D341Med (cell line): Measurements from ENCODE around the gene RELN.

Experiments
- DNase-seq: peaks from one replicate; pipeline ENCODE4 v3.0.0; 2012; ENCODE audit warnings: low spot score

The RELN gene

DNA sequence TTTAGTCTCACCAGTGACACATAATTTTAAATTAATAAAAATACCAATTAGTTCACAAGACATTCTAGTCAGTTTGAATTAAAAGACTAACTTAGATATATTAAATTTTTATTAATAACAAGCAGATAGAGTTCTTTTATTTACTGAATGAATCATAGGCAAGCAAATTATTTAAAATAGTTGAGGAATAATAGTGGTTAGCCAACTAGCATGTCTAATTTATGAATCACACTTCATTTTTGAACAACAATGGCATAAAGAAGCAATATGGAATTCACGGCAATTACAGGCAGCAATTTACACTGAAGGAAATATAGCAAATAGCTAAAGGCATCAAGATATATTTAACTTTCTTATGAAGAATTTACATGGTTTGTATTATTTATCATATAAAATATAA lies 356.5 kb downstream of the RELN start:
- no peak for DNase-seq

DNA sequence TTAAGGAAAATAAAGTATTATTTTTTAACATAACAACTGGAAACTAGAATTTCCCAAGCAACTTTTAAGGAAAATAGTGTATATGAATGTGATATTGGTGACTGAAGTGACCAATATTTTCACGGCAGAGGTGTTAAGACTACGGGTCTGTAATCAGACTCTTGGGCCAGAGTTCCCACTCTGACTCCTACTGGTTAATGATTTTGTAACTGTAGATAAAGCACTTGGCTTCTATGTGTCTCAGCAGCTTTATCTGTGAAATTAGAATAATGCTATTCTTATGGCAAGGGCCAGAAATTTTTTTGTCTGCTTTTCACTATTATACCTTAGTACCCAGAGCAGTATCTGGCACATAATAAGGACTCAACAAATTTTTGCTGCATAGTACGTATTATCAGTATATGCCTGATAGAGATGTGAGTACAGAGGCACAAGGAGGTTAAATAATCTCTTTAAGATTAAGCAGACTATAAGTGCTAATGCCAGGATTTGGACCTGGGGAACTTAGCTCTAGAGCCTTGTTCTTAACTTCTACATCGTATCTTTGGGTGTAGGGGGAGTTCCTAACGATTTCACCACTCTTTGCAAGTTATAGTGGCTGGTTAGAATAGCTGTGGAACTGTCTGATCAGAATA lies 357.3 kb downstream of the RELN start:
- DNase-seq: no peak

DNA sequence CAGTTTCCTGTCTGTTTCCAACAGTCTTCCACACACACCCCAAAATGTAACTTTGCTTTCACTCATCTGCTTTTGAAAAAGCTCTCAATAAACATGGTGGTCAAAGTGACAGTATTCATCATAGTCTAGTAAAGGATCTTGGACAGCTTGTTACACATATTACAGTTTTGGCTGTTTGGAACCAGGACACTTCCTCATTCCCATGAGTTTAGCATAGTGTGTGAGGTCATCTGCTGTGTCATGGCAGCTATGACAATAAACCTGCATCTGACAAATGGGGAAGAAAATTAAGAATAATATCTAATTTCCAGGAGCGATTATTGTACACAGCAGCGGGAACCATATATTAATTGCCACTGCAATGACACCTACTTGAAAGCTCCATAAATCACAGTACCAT lies 359.1 kb downstream of the RELN start:
- no peak for DNase-seq

DNA sequence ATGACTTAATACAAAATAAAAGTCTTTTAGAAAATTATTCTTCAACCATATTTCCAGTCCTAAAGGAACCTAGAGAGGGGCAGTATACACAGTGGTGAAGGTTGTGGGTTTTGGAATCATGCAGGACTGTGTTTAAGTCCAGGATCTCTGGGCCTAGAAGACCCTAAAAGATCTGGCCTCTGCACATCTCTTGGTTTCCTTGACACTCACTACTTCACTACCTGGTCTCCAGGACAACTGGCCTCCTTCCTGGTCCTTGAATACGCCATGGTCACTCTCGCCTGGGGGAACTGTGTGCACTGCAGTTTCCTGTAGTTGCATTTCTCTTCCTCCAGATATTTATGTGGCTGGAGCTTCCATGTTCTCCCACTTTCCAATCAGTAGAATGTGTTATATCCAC lies 360.7 kb downstream of the RELN start:
- DNase-seq: no peak

DNA sequence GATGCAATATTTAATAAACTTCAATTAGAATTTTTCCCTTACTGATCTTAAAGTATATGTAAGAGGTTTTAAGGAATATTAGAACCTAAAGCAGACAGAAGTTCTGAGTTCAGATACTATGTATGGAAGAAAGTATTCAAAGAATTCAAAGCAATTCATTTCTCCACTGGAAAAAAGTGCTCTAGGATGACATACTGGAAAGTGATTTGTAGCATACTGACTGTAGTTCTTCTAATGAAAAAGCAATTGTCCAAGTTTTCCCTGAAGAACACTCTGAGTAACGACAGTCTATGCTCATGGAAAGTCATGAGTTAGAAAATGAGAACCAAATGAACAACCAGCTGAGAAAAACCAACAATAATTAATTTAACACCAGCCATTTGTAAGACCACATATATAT lies 362.7 kb downstream of the RELN start:
- DNase-seq: no peak

DNA sequence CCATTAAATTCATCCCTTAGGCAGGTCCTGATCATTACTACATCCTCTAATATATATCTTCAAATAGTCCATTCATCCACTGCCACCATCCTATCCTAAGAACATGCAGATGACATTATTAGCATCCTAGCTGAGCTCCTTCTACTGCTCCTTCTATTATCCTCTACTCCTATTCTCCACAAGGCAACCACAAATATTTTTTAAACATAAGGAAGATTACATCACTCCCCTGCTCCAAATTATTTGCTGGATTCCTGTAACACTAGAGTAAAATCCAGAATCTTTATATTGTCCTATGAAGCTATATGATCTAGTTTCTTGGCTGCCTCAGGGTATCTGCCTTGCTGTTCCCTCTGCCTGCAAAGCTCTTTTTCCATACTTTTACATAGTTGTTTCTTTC lies 367.2 kb downstream of the RELN start:
- no peak for DNase-seq

DNA sequence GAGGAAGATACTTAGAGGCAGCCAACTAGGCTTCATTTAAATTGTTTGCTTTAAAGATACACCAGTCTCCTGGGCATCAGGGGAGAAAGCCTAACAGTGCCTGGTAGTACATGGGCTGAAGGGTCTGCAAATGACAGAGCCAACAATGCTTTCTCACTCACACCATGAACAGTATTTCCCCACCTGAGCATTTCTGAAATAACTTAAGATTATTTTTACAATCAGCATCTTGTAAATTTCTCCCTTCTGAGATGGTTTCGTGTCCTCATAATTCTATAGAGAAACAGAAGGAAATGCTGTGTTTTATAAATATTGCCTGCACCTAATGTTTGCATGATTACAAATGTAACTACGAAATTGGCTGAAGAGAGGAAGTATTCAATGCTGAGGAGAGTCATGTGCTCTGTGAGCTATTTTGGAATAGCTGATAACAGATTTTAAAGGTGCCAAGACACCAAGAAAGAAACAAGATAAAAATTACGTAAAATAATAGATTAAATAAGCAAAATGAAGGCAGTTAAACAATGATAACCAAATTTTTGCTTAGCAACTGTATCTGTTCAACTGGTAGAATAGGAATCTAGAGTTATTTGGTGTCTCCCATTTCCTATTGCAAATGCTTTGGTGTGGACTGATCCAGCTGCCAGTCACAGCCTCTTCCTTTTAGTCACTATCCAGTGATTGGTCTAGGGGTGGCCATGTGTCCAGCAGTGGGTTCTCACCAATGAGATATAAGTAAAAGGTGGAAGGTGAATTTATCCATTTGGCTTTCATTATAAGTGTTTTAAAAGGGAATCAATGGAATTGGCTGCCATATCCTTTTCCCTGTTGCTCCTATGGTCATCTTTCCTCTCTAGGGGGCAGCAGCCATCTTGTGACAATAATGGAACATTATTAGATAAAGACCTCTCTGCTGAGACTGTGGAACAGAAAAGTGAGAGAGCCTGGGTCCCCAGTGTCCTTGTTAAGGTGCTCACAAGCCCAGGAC lies 375.5 kb downstream of the RELN start:
- peak; percentile 40 for DNase-seq

- DNase-seq: no peak
Observed at GRCh38 chr7:103609778-103610177, 379.7 kb downstream of the RELN start.

DNA sequence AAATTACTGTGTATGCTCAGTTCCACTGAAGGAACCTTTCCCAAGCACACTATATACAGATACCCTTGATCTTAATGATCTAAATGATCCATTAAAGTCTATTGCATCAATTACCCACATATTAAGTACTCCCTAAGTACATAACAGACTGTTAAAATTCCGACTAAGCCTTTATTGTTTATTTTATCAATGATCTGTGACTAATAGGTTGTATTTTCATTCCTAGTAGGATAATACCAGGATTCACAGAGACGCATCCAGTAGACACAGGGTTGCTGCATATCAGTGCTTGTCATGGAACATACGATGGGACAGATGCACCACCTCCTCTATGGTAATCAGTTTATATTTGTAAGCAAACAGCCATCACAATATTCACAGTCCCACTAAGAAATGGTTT lies 383.8 kb downstream of the RELN start:
- DNase-seq: no peak

- no peak for DNase-seq
Observed at GRCh38 chr7:103598326-103598905, 391.0 kb downstream of the RELN start.

DNA sequence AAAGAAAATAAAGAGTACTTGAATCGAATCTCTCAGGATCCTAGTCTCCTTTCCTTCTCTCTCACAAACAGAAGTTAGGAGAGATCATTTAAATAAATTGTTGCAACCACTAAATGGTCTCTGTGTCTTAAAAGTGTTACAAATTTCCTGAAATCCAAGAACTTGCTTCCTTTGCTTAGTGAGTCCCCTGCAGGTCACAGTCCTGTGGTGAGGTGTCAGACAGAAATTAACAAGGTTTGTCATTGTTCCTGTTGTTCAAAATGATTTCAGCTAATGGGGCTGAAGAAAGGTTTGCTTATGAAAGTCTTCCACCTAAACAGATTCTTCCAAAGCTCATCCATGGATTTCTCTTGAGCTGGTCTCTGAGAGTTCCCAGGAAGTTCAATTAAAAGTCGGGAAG lies 391.9 kb downstream of the RELN start:
- DNase-seq: no peak

- DNase-seq: no peak
Observed at GRCh38 chr7:103594186-103594585, 395.3 kb downstream of the RELN start.

DNA sequence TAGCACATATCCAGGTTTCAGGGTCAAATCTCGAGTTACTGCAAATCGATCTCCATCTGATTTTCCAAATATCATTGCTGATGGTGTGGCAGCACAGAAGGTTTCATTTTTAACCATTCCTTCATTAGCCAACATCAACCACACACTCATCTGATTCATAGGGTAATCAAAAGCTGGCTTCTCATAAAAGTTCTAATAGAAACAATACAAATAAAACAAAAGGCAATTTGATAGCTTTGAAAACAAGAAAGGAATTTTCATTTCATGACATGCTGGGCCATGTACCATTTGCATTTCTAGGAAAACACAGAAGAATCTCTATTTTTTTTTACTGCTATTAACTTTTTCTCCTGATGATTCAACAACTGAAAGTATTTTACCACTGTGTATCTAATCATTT lies 395.8 kb downstream of the RELN start:
- no peak for DNase-seq

GRCh38 chr7:103592844-103593243 lies 396.6 kb downstream of the RELN start:
- no peak for DNase-seq

GRCh38 chr7:103592187-103592586 lies 397.3 kb downstream of the RELN start:
- DNase-seq: no peak

GRCh38 chr7:103580031-103580430 lies 409.4 kb downstream of the RELN start:
- no peak for DNase-seq

DNA sequence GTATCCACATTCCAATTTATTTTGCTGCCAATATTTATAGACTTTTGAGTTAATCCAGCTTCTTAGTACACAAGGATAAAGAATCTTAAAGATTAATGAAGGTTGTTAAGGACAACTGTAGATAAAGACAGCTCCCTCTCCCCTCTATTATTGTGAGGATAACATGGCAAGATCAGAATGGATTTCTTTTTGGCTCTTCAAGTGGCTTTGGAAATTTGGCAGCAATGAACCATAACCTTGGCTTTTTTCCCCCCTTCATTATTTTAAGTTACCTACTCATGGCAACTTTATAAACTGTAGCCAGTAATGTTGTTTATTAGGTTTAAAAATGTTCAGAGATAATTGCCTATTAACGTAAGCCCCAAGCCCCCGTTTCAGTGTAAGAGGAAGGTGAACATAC lies 412.4 kb downstream of the RELN start:
- no peak for DNase-seq

DNA sequence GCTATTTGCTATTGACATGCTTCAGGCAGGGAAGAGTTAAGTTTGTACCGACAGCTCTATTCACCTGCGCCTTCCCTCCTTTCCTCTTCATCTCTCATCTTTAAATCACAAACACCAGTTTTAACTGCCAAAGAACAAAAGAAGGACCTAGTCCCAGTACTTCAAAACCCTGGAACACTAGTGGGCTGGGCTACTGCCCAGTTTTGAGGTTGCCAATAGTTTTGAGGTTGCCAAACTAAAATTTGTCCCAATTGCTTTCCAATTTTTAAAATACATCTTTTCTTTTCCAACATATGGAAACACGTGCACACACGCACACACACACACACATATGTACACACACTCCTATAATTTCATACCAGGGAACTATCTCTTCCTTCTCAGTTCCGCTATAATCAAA lies 412.8 kb downstream of the RELN start:
- DNase-seq: no peak

DNA sequence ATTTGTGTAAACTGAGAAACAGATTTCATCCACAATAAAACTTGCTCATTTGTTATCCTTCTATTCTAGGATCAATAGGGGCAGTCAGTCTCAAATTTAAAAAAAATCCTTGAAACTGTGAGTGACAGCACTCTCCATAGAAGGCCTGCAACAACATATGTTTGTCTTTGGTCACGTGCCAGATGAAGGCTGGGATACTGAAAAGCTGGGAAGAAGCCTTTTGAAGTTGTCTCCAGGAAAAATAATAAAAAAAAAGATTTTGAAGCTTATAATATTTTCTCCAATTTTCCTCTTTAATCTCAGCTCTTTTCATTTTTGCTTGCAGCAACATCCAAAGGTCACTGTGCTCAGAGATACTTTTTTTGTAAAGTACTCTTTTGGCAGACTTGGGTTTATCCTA lies 414.9 kb downstream of the RELN start:
- no peak for DNase-seq

GRCh38 chr7:103573479-103574058 lies 415.9 kb downstream of the RELN start:
- no peak for DNase-seq

DNA sequence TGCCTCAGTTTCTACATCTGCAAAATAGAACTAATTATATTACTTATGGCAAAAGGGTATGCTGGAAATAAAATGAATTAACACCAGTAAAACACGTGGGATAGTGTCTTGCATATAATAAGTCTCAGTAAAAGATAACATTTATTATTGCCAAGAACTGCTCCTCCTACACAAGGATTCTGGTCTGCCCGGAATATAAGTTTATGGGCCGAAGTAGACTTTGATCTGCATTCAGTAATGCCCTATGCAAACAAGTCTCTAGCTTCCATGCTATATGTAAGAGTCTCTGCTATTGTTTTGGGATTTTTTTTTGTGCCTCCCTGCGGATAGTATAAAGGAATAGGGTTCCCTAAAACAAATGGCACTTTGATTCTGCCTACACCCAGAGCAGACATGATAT lies 417.9 kb downstream of the RELN start:
- DNase-seq: no peak

DNA sequence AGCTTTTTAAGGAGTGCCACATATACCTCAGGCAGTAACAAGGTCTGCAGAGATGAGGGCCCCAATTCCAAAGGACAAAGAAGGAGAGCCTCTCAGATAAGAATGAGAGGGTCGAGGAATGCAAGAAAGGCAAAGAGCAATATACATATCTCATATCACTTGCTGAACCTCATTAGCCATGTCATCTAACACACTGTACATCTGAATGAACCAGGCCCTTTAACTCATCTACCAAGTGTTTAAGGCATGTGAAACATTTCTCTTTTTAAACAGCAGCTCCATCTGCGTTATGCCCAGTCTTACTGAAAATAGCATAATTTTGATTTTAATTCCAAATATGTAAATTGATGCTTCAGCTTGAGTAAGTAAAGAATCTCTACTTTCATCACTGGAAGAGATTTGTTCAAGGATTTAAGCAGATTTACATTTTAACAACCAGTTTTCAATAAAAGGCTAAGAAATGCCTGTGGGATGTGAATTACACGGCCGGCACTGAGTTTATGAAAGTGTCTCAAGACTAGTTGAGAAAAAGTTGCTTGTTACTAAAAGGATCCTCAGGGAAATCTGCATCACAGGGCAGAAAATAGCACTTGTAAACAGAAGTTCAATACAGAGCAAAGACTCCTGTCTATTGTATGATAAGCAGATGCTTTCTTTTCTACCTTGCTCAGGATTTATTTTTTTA lies 419.7 kb downstream of the RELN start:
- no peak for DNase-seq
